Epithelial cell of proximal tubule (primary cell): ENCODE results near the gene BTF3L4. TPM values are rescaled to one million over a fixed set of nuclear protein-coding genes. Genes with fewer than 3 reads are reported as not detected.

Experiments used
- DNase-seq: peaks from one replicate; pipeline ENCODE4 v3.0.0-alpha.2; 2011; ENCODE audit warnings: low read depth
- H3K4me3 ChIP-seq: 2 replicates; pipeline ENCODE4 v1.5.1; 2011; ENCODE audit warnings: low read depth, mild to moderate bottlenecking, low read length
- total RNA-seq: library from RNA; depleted of rRNA; stranded (reverse); fragments of >200 nt; gene quantifications from 2 replicates; pipeline ENCODE4 v1.2.3, GENCODE V29; 2015
- TF ChIP-seq, protein P1 (sequence below): conservative IDR thresholded peaks from 2 replicates; pipeline ENCODE4 v1.5.1; 2012; ENCODE audit warnings: low read depth, mild to moderate bottlenecking, low read length

Gene BTF3L4
- total RNA-seq, 1 donor from 2014 or later = 47.4 TPM

- H3K4me3 ChIP-seq = no peak overlapping the region
- DNase-seq = no peak
- TF ChIP-seq, protein P1, sequence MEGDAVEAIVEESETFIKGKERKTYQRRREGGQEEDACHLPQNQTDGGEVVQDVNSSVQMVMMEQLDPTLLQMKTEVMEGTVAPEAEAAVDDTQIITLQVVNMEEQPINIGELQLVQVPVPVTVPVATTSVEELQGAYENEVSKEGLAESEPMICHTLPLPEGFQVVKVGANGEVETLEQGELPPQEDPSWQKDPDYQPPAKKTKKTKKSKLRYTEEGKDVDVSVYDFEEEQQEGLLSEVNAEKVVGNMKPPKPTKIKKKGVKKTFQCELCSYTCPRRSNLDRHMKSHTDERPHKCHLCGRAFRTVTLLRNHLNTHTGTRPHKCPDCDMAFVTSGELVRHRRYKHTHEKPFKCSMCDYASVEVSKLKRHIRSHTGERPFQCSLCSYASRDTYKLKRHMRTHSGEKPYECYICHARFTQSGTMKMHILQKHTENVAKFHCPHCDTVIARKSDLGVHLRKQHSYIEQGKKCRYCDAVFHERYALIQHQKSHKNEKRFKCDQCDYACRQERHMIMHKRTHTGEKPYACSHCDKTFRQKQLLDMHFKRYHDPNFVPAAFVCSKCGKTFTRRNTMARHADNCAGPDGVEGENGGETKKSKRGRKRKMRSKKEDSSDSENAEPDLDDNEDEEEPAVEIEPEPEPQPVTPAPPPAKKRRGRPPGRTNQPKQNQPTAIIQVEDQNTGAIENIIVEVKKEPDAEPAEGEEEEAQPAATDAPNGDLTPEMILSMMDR = peak; percentile 71
Observed at GRCh38 chr1:52127181-52128180, 71.4 kb downstream of the BTF3L4 start.

- DNase-seq = peak; percentile 65
- TF ChIP-seq, protein P1 = no peak
- no peak overlapping the region for H3K4me3 ChIP-seq
Observed at GRCh38 chr1:52139817-52140540, 83.9 kb downstream of the BTF3L4 start.

Other genes starting within 250 kb of the BTF3L4 start
- 46.0 and 52.4 TPM in 2 replicates for gene NRDC, start 177.6 kb upstream of the BTF3L4 start, total RNA-seq
- 15.8 and 35.5 TPM in 2 replicates for gene RAB3B, start 65.6 kb upstream of the BTF3L4 start, total RNA-seq
- 10.4 and 14.4 TPM in 2 replicates for gene KTI12, start 22.5 kb upstream of the BTF3L4 start, total RNA-seq
- gene TXNDC12, start 1.1 kb upstream of the BTF3L4 start, total RNA-seq = 51.7 and 85.7 TPM in 2 replicates
- gene ZFYVE9, start 85.8 kb downstream of the BTF3L4 start, total RNA-seq = 9.8 and 17.6 TPM in 2 replicates